GM12801 (cell line): ENCODE results near the gene DACH1.

Experiments used
- TF ChIP-seq, protein P1 (sequence below): IDR thresholded peaks from one replicate; pipeline ENCODE4 v1.5.1; 2011; ENCODE audit warnings: control low read depth; ENCODE audit not compliant: insufficient read length; ENCODE audit errors: extremely low read depth

The DACH1 gene

DNA sequence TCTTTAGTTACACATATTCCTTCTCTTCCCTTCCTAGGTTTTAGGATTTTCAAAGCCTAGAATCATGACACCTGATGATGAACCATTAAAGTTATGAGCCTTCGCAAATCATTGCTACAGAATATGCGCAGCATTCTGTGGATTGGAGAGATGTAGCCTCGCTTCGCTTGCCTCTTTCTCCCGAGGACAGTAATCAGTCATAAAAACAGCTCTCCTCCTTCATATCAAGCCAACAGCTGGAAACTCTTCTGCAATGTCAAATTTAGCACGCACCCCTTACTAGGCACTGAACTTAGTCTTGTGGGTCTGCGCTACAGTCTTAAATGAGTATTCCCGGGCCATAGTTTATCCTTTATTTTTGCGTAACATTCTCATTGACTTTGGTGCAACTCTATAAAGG, 79.6 kb downstream of the DACH1 start:
- TF ChIP-seq, protein P1, sequence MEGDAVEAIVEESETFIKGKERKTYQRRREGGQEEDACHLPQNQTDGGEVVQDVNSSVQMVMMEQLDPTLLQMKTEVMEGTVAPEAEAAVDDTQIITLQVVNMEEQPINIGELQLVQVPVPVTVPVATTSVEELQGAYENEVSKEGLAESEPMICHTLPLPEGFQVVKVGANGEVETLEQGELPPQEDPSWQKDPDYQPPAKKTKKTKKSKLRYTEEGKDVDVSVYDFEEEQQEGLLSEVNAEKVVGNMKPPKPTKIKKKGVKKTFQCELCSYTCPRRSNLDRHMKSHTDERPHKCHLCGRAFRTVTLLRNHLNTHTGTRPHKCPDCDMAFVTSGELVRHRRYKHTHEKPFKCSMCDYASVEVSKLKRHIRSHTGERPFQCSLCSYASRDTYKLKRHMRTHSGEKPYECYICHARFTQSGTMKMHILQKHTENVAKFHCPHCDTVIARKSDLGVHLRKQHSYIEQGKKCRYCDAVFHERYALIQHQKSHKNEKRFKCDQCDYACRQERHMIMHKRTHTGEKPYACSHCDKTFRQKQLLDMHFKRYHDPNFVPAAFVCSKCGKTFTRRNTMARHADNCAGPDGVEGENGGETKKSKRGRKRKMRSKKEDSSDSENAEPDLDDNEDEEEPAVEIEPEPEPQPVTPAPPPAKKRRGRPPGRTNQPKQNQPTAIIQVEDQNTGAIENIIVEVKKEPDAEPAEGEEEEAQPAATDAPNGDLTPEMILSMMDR = no peak

DNA sequence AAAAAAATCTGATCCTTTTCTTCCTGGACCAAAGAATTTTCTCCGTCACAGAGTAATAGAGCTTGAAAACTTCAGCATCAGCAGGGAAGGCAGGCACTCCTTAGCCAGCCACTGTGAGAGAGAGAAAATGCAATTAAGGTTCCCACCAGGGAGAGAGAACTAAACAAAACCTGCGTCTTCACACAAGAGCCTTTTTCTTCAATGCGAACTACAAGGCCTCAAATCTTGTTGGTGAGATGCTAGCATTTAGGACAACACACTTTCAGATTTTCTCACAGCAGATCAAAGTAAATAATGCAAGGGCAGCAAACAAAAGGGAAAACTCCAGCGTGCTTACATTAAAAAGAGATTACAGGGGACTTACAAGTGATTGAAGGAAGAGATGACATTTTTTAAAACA, 80.1 kb downstream of the DACH1 start:
- TF ChIP-seq, protein P1 = no peak

DNA sequence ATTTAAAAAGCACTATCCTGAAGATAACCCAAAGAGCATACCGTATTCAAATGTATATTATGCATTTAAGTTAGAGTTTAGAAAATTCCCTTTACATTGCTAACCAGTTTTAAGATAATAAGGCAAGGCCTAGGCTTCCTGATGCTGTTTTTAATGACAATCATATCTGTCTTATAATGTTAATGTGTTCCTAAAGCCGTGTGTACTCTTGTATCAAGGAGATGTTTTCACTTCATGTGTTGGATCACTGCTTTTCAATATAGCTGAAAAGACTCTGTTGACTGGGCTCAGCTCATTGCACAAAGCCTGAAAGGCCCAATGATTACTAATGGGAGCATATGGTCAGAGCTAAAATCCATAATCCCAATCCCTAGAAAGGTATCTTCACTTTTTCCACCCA, 81.6 kb downstream of the DACH1 start:
- TF ChIP-seq, protein P1 = no peak

DNA sequence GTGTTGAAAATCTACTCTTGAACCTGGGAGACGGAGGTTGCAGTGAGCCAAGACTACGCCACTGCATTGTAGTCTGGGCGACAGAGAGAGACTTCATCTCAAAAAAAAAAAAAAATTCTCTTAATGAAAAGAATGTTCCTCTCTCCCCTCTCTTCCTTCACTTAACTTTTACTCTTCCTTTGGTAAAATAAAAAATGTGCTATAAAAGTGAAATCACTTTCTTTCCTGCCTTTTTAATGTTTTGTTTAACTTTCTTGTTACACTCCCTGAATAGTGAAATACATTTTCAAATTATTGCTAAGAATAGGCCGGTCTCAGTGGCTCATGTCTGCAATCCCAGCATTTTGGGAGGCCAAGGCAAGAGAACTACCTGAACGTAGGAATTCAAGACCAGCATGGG, 86.5 kb downstream of the DACH1 start:
- TF ChIP-seq, protein P1 = no peak

DNA sequence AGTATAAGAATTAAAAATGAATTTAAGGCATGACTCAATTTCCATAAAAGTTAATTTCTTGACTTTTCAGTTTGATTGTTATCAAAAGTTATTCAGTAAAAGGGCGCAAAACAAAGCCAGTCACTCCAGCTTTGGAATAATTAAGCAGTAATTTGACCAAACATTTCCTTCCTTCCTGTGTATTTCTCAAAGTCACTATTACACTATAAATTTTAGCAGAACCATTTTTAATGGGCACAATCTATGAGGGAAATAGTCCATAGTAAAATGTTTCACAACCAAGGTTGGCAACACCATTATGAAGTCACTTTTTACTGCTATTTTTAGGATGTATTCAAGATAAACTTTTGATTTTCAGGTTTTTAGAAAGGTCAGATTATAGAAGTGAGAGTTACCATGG, 91.0 kb downstream of the DACH1 start:
- TF ChIP-seq, protein P1 = no peak

DNA sequence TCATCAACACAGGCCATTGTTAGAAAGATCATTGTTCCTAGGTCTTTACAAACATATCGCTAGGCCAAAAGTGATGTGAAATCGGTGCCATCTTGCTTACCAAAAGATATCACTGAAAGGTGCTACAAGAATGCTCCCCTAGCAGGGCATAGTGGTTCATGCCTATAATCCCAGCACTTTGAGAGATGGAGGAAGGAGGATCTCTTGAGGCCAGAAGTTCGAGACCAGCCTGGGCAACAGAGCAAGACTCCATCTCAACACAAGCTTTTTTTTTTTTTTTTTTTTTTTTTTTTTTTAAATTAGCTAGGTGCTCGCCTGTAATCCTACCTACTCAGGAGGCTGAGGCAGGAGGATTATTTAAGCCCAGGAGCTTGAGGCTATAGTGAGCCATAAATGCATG, 92.1 kb downstream of the DACH1 start:
- TF ChIP-seq, protein P1 = no peak

DNA sequence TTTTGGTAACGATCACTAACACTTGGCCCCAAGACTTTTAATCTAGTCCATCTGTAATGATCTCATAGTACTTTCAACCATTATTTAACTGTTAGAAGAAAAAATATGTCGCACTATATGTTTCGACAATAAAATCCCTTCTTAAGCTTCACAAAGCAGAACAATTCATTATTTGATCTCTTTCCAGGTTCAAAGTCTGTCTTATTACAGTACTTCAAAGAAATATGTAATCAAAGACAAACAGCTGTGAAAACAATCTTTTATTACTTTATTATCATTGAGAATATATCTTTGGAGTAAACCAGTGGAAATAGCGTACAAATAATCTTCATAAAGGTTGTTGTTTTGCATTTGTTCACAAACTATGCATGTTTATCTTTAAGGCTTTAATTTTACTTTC, 93.5 kb downstream of the DACH1 start:
- TF ChIP-seq, protein P1 = no peak

DNA sequence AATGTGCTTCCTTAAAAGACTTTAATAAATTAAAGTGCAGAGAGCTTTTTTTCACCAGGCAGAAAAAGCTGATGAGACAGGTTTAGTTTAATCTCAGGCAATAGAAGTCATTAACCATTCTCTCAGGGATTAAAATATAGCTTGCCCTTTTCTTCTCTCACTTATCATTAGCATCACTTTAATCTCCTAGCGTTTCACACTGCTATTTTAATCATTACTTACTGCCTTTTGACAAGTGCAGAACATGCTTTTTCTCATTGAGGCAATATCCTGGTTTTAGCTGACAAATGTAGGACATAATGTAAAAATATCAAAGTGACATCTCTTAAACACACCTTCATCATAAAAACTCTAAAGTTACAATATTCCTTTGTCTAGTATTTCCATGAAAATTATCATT, 94.6 kb downstream of the DACH1 start:
- TF ChIP-seq, protein P1 = no peak
